Tibial nerve (tissue), 4 donors: ENCODE measurements around the gene MTA3.

Source experiments
- EP300 ChIP-seq, 2 donors: sonication (generic); formaldehyde crosslinking; IDR thresholded peaks; one replicate each; pipeline ENCODE4 v1.6.1; 2017; ENCODE audit warnings: antibody characterized with exemption in 2 of 2, mild to moderate bottlenecking in 1 of 2
- POLR2A ChIP-seq, 2 donors: fragments of 450-650 bp; IDR thresholded peaks; one replicate each; pipeline ENCODE4 v1.6.1; 2017; ENCODE audit warnings: antibody characterized with exemption in 2 of 2, mild to moderate bottlenecking in 2 of 2, moderate library complexity in 2 of 2
- TF ChIP-seq, protein P1 (sequence below), 5 experiments: fragments of 200-600 bp in 3 of 5; fragments of 450-650 bp in 2 of 5; sonication (generic) in 3 of 5; IDR thresholded peaks; one replicate each; pipeline ENCODE4 v1.5.1; 2016 to 2019; ENCODE audit warnings: antibody characterized with exemption in 5 of 5, mild to moderate bottlenecking in 3 of 5, moderate library complexity in 2 of 5

- TF ChIP-seq POLR2A (IDR thresholded peaks at IDR 0.05) (no peak), EP300 (IDR thresholded peaks at IDR 0.05) (no peak)
- TF ChIP-seq, protein P1, sequence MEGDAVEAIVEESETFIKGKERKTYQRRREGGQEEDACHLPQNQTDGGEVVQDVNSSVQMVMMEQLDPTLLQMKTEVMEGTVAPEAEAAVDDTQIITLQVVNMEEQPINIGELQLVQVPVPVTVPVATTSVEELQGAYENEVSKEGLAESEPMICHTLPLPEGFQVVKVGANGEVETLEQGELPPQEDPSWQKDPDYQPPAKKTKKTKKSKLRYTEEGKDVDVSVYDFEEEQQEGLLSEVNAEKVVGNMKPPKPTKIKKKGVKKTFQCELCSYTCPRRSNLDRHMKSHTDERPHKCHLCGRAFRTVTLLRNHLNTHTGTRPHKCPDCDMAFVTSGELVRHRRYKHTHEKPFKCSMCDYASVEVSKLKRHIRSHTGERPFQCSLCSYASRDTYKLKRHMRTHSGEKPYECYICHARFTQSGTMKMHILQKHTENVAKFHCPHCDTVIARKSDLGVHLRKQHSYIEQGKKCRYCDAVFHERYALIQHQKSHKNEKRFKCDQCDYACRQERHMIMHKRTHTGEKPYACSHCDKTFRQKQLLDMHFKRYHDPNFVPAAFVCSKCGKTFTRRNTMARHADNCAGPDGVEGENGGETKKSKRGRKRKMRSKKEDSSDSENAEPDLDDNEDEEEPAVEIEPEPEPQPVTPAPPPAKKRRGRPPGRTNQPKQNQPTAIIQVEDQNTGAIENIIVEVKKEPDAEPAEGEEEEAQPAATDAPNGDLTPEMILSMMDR (IDR thresholded peaks at IDR 0.05) = no peak
These were observed 209.7 kb downstream of the MTA3 start for GRCh38 chr2:42777883-42778805.
